ENCODE results near the gene MTMR4.

MTMR4 gene

DNA sequence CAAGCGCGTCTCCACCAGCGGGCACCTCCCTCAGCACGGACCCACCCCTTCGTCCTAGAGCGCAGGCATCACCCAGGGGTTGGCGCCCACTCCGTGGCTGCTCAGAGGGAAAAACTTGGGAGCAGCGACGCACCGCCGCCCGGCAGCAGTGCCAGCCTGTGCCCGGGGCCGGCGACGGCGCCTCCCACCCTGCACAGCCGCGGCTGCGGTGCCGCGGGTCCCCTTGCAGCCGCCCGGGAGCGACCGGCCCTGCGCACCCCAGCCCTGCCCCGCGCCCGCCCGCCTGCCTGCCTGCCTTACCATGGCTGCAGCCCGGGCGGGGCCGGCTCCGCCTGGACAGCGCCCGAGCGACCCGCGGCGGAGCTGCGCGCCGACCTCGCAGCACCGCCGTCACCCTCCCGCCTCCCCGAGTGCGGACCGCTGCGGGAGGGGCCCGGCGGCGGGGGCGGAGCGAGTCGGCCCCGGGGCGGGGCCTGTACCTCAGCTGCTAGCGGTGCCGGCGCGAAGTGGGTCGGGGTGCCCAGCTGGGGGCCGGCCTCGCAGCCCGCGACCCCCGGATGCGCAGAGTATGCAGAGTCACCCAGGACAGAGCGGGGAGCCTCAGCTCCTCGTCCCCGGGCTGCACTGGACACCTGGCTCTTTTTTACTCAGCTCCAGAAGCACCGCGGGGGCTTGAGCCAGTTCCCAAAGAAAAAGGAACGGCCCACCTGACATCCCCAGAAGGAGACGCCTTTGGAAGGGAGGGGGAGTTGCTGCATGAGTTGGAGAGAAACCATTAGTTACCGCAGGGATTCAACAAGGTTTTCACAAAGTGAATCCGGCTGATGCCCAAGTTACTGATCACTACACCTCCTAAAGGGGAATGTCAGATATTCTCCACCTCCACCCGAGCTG is 17.5 kb upstream of the MTMR4 start:
- peak overlapping the region; percentile 32; the same call in 1 of the 2 replicates for H3K27ac ChIP-seq
- TF ChIP-seq CTCF (conservative IDR thresholded peaks at IDR 0.05) = no peak

DNA sequence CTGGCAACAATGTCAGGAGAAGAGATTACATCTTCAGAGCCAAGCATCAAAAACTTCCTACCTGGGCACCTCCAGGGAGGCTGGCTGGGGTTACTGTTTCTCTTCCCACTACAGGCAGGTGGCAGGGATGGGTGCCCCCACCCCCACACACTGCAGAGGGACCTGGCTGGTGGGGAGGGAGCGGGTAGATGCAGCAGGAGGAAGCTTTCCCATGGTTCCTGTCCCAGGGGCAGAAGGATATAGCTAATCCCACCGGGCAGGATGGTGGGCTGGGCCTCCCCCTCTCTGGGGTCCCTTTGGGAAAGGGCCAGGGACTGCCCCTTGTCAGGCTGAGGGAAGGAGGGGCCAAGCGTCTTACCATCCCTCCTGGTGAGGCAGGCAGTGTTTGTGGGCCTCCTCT is 16.7 kb upstream of the MTMR4 start:
- H3K27ac ChIP-seq = no peak overlapping the region; the same call in 1 of the 2 replicates
- TF ChIP-seq CTCF (conservative IDR thresholded peaks at IDR 0.05) = no peak

DNA sequence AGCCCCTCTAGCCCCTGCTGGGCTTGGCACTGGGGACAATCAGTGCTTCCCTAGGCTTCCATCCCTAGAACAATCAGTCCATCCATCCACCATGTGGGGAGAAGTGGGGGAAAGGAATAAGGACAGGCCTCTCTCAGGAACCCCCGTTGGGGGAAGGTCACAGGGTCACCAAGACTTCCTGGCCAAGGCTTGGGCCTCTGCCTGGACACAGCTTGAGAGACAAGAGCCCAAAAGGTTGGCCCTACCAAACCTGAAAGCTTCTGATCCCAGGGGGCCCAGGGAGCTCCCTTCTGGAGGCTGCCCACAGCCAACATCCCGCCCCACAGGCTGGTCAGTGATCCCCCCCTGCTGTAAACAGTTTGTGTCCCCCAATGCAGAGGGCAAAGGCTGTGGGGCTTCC is 16.2 kb upstream of the MTMR4 start:
- no peak overlapping the region for H3K27ac ChIP-seq
- no peak for TF ChIP-seq CTCF (conservative IDR thresholded peaks at IDR 0.05)

DNA sequence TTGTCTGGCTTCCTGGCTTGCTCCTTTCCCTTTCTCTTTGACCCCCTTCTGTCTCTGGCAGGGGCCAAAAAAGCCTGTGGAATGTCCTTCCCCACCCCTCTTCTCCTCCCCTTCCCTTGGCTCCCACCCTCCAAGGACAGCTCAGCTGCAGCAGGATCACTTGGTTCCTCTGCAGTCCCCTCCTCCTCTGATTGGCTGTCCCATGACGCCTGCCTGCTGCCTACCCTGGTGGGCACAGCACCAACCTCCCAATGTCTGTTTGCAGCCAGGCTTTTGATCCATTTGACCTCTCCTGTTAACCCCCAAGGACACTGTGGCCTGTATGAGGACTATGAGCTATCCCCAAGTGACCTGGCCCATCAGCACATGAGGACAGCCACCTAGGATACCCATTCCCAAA is 14.8 kb upstream of the MTMR4 start:
- no peak for TF ChIP-seq CTCF (conservative IDR thresholded peaks at IDR 0.05)
- no peak overlapping the region for H3K27ac ChIP-seq

DNA sequence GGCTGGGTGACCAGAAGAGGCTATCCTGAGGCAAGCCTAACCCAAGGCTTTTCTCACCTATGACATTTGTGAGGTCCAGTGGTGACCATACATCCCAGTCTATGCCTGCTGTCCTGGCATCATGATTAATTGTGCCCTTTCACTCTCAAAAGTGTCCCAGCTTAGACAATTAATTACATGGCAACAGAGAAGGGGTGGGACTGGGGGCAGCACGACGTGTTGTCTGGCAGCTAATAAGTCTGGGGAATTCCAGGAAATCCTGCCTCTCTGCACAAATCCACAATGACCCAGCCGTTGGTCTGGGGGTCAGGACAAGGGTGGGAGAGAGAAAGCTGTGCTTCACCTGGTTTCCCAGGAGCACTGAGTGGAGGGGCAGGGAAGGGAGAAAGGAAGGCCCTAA is 14.0 kb upstream of the MTMR4 start:
- no peak for TF ChIP-seq CTCF (conservative IDR thresholded peaks at IDR 0.05)
- no peak overlapping the region for H3K27ac ChIP-seq

GRCh38 chr17:58527949-58528348 is 13.5 kb upstream of the MTMR4 start:
- no peak for TF ChIP-seq CTCF (conservative IDR thresholded peaks at IDR 0.05)
- no peak overlapping the region for H3K27ac ChIP-seq

DNA sequence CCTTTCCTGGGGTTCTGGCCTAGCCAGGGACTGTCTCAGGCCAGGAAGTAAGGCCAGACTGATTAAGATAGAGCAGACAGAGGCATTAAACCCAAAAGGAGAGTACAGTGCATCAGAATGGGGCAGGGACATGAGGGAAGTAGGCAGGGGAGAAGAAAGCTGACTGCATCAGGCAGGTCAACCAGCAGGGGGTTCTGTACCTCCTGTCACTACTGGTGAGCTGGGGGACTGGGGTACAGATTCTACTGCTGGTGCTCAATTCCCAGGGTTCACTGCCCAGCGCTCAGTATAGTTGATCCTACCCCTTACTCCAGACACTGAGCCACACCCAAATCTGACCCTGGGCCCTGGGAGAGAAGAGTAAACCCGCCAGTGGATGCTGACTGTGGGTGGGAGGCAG is 12.9 kb upstream of the MTMR4 start:
- H3K27ac ChIP-seq = no peak overlapping the region
- TF ChIP-seq CTCF (conservative IDR thresholded peaks at IDR 0.05) = no peak

Measured in VCaP (cell line).